Neural cell (in vitro differentiated cells): ENCODE results near the gene ZFYVE21.

Source experiments
- CTCF ChIP-seq: fragments of 450-650 bp; IDR thresholded peaks from 2 replicates; pipeline ENCODE4 v1.5.1; 2014; ENCODE audit warnings: antibody characterized with exemption, mild to moderate bottlenecking, moderate library complexity; ENCODE audit not compliant: poor library complexity, severe bottlenecking
- EP300 ChIP-seq: fragments of 450-650 bp; conservative IDR thresholded peaks from 2 replicates; pipeline ENCODE4 v1.6.1; 2014; ENCODE audit warnings: antibody characterized with exemption, mild to moderate bottlenecking, moderate library complexity; ENCODE audit not compliant: poor library complexity, severe bottlenecking
- EZH2 ChIP-seq: fragments of 200-600, 300-800 bp; shearing (Covaris generic), sonication (generic); IDR thresholded peaks from 2 replicates; pipeline ENCODE4 v1.6.1; 2014; ENCODE audit warnings: antibody characterized with exemption, low read length, borderline replicate concordance, mild to moderate bottlenecking; ENCODE audit not compliant: insufficient read depth, poor library complexity, severe bottlenecking
- POLR2AphosphoS5 ChIP-seq: IDR thresholded peaks from 2 replicates; pipeline ENCODE4 v1.6.1; 2012
- SMC3 ChIP-seq: fragments of 450-650 bp; conservative IDR thresholded peaks from 2 replicates; pipeline ENCODE4 v1.6.1; 2014; ENCODE audit warnings: antibody characterized with exemption, mild to moderate bottlenecking, moderate library complexity; ENCODE audit not compliant: poor library complexity
- TAF1 ChIP-seq: IDR thresholded peaks from 2 replicates; pipeline ENCODE4 v1.6.1; 2012; ENCODE audit warnings: low read depth

- TF ChIP-seq EZH2, result no peak
- no peak for TF ChIP-seq EP300
- TF ChIP-seq CTCF, result no peak
- TF ChIP-seq POLR2AphosphoS5, result no peak
- TF ChIP-seq SMC3, result no peak
- no peak for TF ChIP-seq TAF1
These were observed 29.2 kb downstream of the ZFYVE21 start for GRCh38 chr14:103744621-103745395.
